Stimulated activated CD4-positive, alpha-beta T cell treated with anti-CD3 and anti-CD28 coated beads, Interleukin-4, amount 100 ng/mL, for 24 hours (primary cell): ENCODE measurements around the gene ZNF414.

Source experiments
- DNase-seq: peaks from one replicate; pipeline ENCODE4 v3.0.0-alpha.2; 2020

ZNF414 gene

GRCh38 chr19:8461891-8462290, 52.1 kb downstream of the ZNF414 start:
- DNase-seq = no peak

- DNase-seq = no peak
These were observed 52.6 kb downstream of the ZNF414 start for GRCh38 chr19:8461376-8461775.

GRCh38 chr19:8460516-8461298, 53.3 kb downstream of the ZNF414 start:
- no peak for DNase-seq
